Jurkat, Clone E6-1 (cell line): ENCODE results near the gene DOCK11.
"Not testable (repeated sequence)": the region's sequence is repeated elsewhere in the genome, so short reads cannot be mapped to it uniquely, and the experiment has no call there.

Source experiments
- DNase-seq: peaks from one replicate; pipeline ENCODE4 v3.0.0-alpha.2; 2011; ENCODE audit warnings: low read depth, low spot score
- H3K4me3 ChIP-seq: 2 replicates; pipeline ENCODE4 v1.5.1; 2011; ENCODE audit warnings: mild to moderate bottlenecking, low read length, control low read depth, moderate library complexity

The DOCK11 gene

GRCh38 chrX:118558926-118559325 lies 63.3 kb downstream of the DOCK11 start:
- DNase-seq = no peak
- no peak overlapping the region for H3K4me3 ChIP-seq

DNA sequence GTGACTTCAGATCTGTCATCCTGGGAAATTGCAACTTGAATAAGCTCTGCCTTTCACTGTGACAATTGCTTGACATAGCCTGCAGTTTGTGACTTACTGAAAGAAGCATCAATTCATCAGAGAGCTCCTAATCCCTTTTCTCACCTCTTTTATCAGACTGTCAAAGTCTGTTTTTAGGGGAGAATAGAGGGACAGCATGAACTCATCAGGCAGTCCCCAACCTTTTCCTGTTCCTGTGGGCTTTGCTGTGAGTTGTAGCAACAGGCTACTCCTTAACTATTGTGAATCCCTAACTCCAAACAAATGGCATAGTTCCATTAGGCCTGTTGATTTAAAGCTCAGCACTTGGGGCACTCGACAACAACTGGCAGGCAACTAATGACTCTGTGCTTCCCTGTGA lies 64.9 kb downstream of the DOCK11 start:
- no peak for DNase-seq
- H3K4me3 ChIP-seq = no peak overlapping the region

DNA sequence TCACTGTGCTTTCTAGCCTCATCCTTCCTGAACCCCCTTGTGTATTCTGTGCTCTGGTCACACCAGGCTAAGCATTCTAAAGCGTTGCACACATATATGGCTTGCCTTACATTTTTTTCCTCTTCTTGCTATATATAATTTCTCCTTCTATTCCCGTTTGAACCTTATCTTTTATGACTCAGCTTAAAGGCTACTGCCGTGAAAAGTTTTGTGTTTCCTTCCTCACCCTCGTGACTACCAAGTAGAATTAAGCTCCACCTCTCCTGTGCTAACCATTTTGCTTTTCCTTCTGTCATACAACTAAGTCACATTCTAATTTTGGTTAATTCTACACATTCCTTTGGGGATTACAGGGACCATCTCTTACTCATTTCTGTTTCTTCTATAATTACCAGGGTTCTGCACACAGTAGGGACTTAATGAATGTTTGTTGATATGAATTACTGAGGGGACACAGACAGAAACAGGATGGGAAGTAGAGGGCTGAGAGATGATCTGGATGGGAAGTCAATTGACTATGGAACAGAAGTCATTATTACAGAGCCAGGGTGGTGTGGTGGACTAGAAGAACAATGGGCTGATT lies 67.1 kb downstream of the DOCK11 start:
- no peak overlapping the region for H3K4me3 ChIP-seq
- DNase-seq = no peak

GRCh38 chrX:118564498-118564897 lies 68.9 kb downstream of the DOCK11 start:
- DNase-seq = no peak
- H3K4me3 ChIP-seq = no peak overlapping the region

DNA sequence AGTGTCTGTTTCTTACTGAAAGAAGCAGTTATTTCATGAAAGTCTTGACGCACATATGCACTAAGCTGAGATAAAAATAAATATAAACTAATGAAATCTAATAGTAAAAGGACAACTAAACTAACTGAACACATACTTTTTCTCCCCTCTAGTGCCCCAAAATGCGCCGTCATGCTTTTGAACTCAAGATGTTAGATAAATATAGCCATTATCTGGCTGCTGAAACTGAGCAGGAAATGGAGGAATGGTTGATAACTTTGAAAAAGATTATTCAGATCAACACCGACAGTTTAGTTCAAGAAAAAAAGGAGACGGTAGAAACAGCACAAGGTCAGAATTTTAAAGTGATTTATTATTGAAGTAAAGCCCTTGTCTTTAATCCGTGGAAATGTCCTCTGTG lies 70.2 kb downstream of the DOCK11 start:
- no peak for DNase-seq

DNA sequence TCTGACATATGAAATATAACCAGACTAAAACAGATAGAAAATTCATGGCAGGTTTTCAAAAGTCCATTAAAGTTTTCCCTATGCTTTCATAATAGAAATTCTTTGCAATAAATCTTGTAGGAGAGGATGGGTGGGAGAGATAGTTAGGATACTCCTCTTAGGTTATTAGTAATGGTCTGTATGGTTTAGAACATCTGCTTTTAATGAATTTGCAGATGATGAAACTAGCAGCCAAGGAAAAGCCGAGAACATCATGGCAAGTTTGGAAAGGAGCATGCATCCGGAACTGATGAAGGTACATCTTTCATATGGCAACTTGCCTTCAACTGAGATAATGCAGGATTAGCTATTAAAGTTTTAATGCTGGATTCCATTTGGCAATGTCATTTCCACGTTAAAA lies 70.7 kb downstream of the DOCK11 start:
- no peak overlapping the region for H3K4me3 ChIP-seq
- DNase-seq = no peak

More for the DNA sequence above, 70.2 kb downstream of the DOCK11 start:
- H3K4me3 ChIP-seq = no peak overlapping the region

DNA sequence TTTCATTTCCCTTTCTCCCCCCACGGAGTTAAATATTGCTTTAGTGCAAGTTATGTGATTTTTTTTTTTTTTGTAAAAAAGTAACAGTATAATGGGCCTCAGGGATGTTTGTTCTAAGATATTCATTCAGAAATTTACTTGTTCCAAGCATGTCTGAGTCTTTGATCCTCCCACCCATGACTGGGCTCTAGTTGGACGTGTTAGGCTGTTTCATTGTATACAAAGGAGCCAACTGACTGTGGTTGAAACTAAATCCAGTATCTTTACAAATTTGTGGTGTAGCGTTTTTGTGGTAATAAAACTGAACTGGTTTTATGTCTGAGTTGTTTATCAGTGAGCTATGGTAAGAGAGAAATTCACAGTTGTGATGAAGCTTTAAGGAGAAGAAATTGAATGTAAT lies 74.1 kb downstream of the DOCK11 start:
- DNase-seq = no peak
- no peak overlapping the region for H3K4me3 ChIP-seq

DNA sequence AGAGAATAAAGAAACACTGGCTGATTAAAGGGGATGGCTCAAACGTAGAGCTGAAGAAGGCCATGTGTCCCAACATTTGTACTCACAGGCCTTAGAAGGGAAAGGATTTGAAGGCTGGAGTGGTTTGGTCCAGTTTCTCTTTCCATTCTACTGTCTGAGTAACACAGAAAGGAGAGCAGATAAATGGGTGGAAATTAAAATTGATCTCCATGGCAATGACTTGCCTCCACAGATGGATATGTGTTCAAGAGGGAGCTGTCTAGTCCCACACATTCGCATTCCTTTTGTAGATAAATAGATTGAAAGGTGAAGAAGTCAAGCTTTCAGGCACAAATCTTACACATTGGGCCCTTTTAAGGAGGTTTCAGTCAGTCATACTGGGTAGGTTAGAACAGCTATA lies 74.6 kb downstream of the DOCK11 start:
- no peak overlapping the region for H3K4me3 ChIP-seq
- no peak for DNase-seq

DNA sequence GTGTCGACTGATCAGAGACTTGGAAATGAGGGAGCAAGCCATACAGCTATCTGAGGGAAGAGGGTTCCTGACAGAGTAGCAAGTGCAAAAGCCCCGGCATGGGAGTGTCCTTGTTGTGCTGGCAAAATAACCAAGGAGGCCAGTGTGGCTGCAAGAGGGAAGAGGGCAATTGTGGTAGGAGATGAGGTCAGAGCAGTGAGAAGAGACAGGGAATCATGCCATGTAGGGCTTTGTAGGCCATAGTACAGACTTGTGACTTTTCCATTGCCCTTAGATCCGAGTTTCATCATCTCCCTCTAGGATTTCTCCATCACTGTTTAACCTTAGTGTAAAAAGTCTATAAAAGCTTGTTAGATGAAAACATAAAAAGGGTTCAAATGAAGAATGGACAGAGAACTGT lies 76.2 kb downstream of the DOCK11 start:
- DNase-seq = no peak
- no peak overlapping the region for H3K4me3 ChIP-seq

GRCh38 chrX:118574666-118575065 lies 79.1 kb downstream of the DOCK11 start:
- H3K4me3 ChIP-seq = no peak overlapping the region
- DNase-seq = no peak

DNA sequence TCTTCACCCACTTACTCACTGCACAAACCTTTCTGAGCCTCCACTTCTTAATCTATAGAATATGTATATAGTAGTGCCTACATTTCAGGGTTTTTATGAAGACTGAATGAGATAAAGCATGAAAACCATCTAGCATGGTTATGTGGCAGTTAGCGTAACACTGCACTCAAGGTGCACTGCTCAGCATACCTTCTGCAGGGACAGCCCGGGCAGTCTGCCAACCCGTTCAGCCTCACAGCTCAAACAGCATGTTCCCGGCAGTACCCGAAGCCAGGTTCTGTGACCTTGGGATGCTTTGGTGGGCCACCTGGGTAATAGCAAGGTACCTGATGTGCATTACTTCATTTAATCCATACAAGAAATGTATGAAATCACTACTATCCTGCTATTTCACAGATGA lies 81.4 kb downstream of the DOCK11 start:
- no peak for DNase-seq

DNA sequence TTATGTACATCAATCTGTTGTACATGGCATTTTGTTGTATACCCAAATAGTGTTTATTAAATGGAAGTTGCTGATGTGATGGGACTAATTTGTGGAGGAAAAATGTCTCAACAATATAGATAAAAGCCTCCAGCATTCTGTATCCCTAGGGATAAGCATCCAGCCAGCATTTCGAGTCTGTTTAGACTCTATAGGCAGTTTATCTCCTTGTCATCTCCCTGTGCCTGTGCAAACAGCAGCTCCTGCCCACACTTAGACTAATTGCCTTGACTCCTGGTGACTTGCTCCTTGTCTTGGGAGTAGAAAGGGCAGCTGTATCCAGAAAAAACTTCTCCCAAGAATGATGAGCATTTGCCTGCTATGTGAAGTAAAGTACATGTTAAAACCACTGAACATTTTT lies 83.8 kb downstream of the DOCK11 start:
- H3K4me3 ChIP-seq = no peak overlapping the region
- no peak for DNase-seq

More for the DNA sequence above, 81.4 kb downstream of the DOCK11 start:
- no peak overlapping the region for H3K4me3 ChIP-seq

DNA sequence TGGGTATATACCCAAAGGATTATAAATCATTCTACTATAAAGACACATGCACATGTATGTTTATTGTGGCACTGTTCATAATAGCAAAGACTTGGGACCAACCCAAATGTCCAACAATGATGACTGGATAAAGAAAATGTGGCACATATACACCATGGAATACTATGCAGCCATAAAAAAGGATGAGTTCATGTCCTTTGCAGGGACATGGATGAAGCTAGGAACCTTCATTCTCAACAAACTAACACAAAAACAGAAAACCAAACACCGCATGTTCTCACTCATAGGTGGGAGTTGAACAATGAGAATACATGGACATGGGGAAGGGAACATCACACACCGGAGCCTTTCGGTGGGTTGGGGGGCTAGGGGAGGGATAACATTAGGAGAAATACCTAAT lies 87.3 kb downstream of the DOCK11 start:
- DNase-seq, H3K4me3 ChIP-seq: not testable (repeated sequence)

GRCh38 chrX:118583781-118584180 lies 88.2 kb downstream of the DOCK11 start:
- H3K4me3 ChIP-seq = no peak overlapping the region
- DNase-seq = no peak

- no peak overlapping the region for H3K4me3 ChIP-seq
- DNase-seq = no peak
Measured at GRCh38 chrX:118585296-118585695, 89.7 kb downstream of the DOCK11 start.

GRCh38 chrX:118586206-118586605 lies 90.6 kb downstream of the DOCK11 start:
- not testable (repeated sequence) for H3K4me3 ChIP-seq, DNase-seq

DNA sequence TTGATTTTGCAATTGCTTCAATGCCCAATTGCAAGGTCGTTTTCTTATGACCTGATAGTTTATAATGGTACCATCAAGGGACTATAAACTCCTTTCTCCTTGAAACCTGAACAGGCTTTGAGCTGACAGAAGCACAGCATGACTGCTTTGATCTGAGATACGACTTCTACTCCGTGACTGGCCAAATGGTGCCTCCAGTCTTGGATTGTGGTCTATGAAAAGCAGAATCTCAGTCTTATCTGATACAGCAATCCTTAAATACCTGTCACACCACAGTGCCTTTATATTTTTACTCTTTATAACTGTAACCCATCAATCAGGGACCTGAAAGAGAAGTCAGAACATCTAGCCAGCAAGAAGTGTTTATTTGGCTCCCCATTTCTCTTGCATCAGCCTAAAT lies 93.1 kb downstream of the DOCK11 start:
- no peak for DNase-seq
- H3K4me3 ChIP-seq = no peak overlapping the region

- no peak for DNase-seq
Measured at GRCh38 chrX:118589227-118589626, 93.6 kb downstream of the DOCK11 start.

GRCh38 chrX:118593407-118593806 lies 97.8 kb downstream of the DOCK11 start:
- DNase-seq = no peak
- H3K4me3 ChIP-seq = no peak overlapping the region

More at GRCh38 chrX:118589227-118589626, 93.6 kb downstream of the DOCK11 start:
- H3K4me3 ChIP-seq = no peak overlapping the region

DNA sequence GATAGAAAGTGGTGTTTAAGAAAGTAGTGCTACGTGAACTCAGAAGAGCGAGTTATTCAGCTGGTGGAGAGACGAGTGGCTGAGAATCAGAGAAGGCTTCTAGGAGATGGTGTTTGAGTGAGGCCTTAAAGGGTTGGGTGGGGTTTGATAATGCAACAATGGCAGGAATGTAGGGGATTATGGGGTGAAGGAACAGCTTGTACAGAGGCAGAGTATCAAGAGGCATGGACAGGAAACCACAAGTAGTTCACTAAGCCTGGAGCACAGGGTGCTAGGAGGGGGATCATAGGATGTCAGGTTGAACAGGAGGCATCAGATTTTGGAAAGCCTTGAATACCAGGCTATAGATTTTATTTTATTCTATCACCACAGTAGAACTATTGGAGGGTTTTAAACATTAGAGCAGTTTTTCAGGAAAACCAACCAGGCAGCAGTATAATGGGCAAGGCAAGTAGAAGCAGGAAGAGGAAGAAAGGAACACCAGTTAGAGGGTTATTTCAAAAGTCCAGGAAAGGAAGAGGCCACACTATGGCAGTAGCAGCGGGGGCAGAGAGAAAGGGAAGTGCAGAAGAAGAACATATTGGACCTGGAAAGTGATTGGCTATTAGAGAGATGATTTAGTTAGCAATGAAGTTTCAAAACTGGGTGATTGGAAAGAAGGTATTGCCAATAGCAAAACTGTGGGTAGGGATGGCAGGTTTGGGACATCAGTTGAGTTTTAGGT lies 99.2 kb downstream of the DOCK11 start:
- no peak for DNase-seq

DNA sequence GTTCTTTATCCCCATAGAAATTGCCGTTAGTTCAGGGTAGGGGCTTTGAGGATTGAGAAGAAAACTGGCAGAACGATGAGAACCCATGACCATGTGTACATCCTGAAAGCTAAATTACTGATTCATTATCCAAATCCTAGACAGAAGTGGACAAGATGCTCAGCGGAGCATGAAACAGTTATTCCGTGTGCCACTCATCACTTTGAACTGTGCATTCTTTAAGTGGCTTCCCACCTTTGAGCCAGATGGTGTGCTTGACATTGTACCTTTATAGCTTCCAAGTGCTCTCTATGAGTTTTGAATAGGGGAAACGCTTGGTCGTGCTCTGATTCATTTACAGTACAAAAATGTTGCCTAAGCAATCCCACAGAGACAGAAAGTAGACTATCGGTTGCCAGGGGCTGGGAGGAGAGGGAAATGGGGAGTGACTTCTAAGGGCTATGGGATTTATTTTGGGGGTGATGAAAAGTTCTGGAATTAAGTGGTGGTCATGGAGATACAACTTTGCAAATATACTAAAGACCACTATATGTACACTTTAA lies 100.0 kb downstream of the DOCK11 start:
- no peak overlapping the region for H3K4me3 ChIP-seq
- DNase-seq = no peak

More for the DNA sequence above, 99.2 kb downstream of the DOCK11 start:
- no peak overlapping the region for H3K4me3 ChIP-seq
